Left colon (tissue), 2 donors: ENCODE measurements around the gene ZNF385D. TPM values are rescaled to one million over a fixed set of nuclear protein-coding genes. Genes with fewer than 3 reads are reported as not detected.
A peak's percentile ranks its signal among the peaks of the same experiment; 100 is the strongest.

Source experiments
- ATAC-seq: fragments of 200-7000 bp; cut with Tn5 transposase; one replicate; pipeline ENCODE4 v1.9.1; 2020; ENCODE audit warnings: mild to moderate bottlenecking, moderate library complexity
- DNase-seq, 2 donors: peaks; one replicate each; pipeline ENCODE4 v3.0.0-alpha.2; 2020
- intact Hi-C, 2 donors: fragments of 100-400 bp; cut with DNase I in 1 of 2; cut with micrococcal nuclease in 1 of 2; formaldehyde crosslinking; loops; one replicate each; pipeline versions ENCODE4 v1.11.2 to v1.14.0; 2022; cut with DNase I, micrococcal nuclease
- long read RNA-seq: library from polyadenylated mRNA; unstranded; transcript quantifications from one replicate; pipeline ENCODE4 v2.0.0, GENCODE V29; 2021
- total RNA-seq, 2 donors: library from RNA; stranded (reverse); fragmentation: NEBNext Ultra II Directional; extraction: Animal tissue kit (Norgen Biotek cat#: 25700); gene quantifications; one replicate each; pipeline ENCODE4 v1.2.1, GENCODE V29; 2021
- donor health status: DM: no; HTN: no; CAD: no.
- donor health status: DM: yes; HTN: yes; CAD: no.

The ZNF385D gene
- under 1 TPM; 0.79 to 0.87 TPM for total RNA-seq
- long read RNA-seq, partial matches to known transcripts, result 1 of 1 reads
- long read RNA-seq, other reads (novel, unspliced or antisense), result 0 of 1 reads

DNA sequence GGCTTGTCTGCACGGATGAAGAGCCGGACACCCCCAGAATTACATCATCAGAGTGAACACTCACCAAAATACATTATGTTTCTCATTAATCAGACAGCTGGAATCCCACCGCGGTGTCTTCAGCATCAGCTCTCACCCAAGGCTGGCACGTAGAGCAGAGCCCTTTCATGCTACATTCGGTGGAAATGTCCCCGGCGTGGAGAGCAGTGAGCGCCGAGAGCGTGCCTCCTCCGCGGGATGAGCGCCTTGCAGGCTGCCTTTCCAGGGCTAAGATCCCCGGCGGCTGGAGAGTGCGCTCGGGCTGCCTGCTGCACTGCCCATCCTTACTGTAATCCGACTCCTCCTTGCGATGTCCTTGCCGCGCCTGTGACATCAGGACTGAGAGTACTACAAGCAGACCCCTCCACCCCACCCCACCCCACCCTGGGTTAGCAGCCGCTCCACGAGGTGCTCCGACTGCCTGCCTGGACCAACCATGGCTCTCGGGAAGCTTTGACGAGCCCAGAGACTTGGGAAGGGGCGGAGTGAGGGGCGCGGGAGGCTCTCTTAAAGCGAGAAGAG lies at the start of gene ZNF385D:
TSS of gene ZNF385D (minus strand) at position 380 of the 561 bp plus-strand sequence. CDS start at position 86, 294 bp downstream.
- ATAC-seq, result no peak
- intact Hi-C loops, result no loop called here
- peak in 1 of 2 donors; percentile 3 for DNase-seq

GRCh38 chr3:21798356-21799088 lies 47.5 kb upstream of the ZNF385D start:
- DNase-seq (no peak), ATAC-seq (no peak)
- intact Hi-C loops, result no loop called here

DNA sequence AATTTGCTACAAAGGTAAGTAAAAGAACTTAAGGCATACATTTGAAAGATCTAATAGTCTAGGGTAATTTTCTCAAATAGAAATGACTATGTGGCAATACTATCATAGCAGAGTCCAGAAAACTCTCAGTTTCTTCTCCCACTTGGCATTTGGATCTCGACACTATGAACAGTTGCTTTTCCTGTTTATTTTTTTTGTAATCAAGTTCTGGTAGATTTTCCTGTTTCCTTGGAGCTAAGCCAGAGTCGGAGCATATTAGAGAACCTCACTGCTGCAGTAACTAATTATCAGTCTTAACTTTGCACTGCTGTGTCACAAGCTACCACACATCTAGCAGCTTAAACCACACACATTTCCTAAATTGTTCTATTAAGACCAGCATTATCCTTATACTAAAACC lies 44.9 kb upstream of the ZNF385D start:
- intact Hi-C loops, result no loop called here
- ATAC-seq, result no peak
- no peak for DNase-seq

- intact Hi-C loops, result no loop called here
These were observed 44.3 kb upstream of the ZNF385D start for GRCh38 chr3:21795152-21795837.

DNA sequence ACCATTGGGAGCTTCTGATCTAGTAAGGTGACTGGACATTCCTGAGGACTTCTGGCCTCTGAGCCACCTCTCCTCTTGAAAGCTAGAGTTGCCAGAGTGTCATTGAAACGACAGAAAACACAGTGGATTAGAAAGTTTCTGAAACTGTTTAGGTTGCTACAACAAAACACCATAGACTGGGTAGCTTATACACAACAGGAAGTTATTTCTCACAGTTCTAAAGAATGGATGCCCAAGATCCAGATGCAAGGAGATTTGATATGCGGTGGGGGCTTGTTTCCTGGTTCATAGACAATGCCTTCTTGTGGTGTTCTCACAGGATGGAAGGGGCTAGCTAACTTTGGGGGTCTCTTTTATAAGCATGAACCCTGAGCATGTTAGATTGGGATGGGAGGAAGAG lies 43.3 kb upstream of the ZNF385D start:
- intact Hi-C loops, result no loop called here
- ATAC-seq (no peak), DNase-seq (no peak)

More at GRCh38 chr3:21795152-21795837, 44.3 kb upstream of the ZNF385D start:
- DNase-seq, result no peak
- no peak for ATAC-seq

- ATAC-seq, result no peak
These were observed 41.2 kb upstream of the ZNF385D start for GRCh38 chr3:21792176-21792575.

GRCh38 chr3:21791356-21791755 lies 40.3 kb upstream of the ZNF385D start:
- DNase-seq, result no peak

More at GRCh38 chr3:21792176-21792575, 41.2 kb upstream of the ZNF385D start:
- intact Hi-C loops, result no loop called here
- DNase-seq, result no peak

DNA sequence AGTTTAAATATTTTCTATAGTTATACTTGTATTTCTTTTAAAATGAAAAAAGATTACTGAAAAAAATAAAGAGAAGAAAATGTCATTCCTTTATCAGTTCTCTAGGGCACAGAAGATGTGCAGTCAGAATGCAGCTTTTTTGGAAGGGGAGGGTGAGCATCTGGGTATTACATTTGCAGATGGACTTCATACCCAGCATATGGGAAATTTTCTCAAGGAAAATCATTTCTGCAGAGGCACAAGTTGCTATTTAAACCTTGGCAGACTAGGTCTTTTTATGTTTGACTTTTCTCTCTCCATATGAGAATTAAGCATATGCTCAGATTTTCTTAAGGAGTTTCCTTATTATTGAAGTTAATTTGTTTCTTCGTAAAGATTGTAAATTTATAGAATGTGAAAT lies 39.5 kb upstream of the ZNF385D start:
- no peak for DNase-seq
- ATAC-seq, result no peak
- intact Hi-C loops, result no loop called here

More at GRCh38 chr3:21791356-21791755, 40.3 kb upstream of the ZNF385D start:
- intact Hi-C loops, result no loop called here
- ATAC-seq, result no peak

DNA sequence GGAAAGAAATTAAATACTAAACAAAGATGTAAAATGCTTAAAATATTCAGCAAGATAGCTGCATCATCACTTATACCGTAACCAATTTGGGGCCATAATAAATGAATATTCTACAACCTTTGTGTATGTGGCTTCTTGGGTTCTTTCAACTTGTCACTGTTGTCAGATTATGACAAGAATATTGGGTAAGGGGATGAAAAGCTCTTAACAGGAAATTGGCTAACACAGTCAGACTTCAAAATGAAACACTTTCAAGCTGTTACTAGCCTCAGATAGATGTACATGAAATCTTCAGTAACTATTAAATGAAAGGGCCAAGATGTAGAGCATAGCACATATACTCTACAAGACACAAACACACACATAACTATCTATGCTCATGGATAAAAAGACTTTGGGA lies 38.7 kb upstream of the ZNF385D start:
- no peak for ATAC-seq
- intact Hi-C loops, result no loop called here
- no peak for DNase-seq

- ATAC-seq (no peak), DNase-seq (no peak)
- intact Hi-C loops, result no loop called here
These were observed 35.4 kb upstream of the ZNF385D start for GRCh38 chr3:21786438-21786797.

DNA sequence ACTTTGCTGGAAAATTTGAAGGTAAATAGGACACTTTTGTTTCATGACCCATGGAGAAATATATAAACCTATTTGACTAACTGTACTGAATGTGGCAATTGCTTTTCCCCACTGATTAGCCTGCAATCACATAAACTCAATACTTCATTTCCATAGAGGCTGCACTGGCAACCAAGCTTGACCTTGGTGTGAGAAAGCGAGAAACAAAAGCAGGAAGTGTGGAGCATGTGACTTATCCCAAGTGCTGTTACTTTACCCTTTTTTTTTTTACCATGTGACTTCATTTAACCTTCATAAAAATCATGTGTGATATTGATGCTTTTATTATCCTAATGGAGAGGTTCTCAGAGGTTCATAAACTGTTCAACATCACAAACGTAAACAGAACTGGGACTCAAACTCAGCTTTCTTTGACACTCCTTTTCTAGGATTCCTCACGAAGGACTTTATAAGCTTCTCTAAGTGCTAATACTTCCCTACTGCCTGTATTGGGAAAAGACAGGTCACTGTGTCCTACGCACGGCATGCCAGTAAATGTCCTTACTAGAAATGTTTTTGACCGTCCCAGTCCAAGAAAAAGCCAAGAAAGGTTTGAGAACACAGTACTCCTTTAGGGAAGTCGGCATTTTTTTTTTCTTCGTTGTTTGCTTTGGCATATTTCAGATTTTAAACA lies 34.9 kb upstream of the ZNF385D start:
- intact Hi-C loops, result no loop called here
- ATAC-seq (no peak), DNase-seq (no peak)

- DNase-seq (no peak), ATAC-seq (no peak)
- intact Hi-C loops, result no loop called here
These were observed 32.8 kb upstream of the ZNF385D start for GRCh38 chr3:21783839-21784238.

- ATAC-seq, result no peak
- intact Hi-C loops, result no loop called here
- no peak for DNase-seq
These were observed 30.3 kb upstream of the ZNF385D start for GRCh38 chr3:21781355-21781754.

DNA sequence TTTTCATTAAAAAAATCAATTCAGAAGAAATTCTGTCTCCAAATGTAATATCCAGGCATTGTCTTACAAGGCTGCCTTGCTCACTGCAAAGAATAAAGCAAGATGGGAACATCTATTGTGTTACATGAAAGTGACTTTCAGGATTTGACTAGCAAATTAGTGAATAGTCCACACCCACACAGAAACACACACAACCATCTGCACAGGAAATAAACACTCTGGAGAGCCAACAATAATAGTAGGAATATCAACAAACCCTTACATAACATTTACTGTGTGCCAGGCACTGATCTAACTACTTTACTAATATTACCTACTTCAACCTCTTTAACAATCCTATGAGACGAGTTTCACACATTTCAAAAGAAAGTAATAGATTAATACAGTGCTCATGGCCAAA lies 28.9 kb upstream of the ZNF385D start:
- ATAC-seq (no peak), DNase-seq (no peak)
- intact Hi-C loops, result no loop called here

- no peak for ATAC-seq
- intact Hi-C loops, result no loop called here
These were observed 27.7 kb upstream of the ZNF385D start for GRCh38 chr3:21778715-21779114.

DNA sequence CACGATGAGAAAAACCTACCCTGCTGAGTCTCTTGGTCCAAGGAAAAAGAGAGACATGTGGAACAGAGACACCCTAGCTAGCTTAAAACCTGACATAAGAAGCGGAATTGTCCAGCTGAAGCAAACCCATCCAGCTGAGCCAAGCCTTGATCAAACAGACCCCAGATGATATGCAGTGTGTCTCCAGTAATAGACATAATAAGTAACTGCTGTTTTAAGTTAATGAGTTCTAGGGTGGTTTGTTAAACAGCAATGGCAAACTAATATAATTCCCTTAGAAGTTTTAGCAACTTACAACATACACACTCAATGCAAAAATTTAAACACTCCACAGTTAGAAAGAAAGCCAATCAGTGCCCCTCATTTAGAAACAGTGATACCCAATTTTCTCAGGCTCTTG lies 26.8 kb upstream of the ZNF385D start:
- ATAC-seq, result no peak
- intact Hi-C loops, result no loop called here

More at GRCh38 chr3:21778715-21779114, 27.7 kb upstream of the ZNF385D start:
- no peak for DNase-seq

DNA sequence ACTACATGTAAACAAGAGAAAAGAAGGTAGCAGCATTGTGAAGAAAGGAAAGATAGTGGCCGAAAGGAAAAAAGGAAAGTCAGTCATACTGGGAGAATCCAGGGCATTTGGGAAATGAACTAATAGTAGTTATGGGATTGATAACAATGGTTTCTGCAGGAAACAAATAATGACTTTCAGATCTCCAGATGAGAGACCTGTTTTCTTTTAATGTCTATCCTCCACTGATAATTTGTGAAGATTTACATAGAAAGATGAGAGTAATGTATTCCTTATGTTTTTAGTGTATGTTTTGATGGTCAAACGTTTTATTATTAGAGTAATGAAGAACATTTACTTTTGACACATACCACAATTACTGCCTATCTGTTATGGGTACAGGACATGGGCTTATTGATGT lies 15.0 kb upstream of the ZNF385D start:
- intact Hi-C loops, result no loop called here
- ATAC-seq, result no peak
- no peak for DNase-seq

More for the DNA sequence above, 26.8 kb upstream of the ZNF385D start:
- DNase-seq, result no peak

- intact Hi-C loops, result no loop called here
- no peak for ATAC-seq
- no peak for DNase-seq
These were observed 4.9 kb upstream of the ZNF385D start for GRCh38 chr3:21755896-21756295.

- ATAC-seq (no peak), DNase-seq (no peak)
- intact Hi-C loops, result no loop called here
These were observed 3.8 kb upstream of the ZNF385D start for GRCh38 chr3:21754839-21755238.
